SK-N-DZ (cell line): ENCODE measurements around the gene OAF.
"Not testable (repeated sequence)": the region's sequence is repeated elsewhere in the genome, so short reads cannot be mapped to it uniquely, and the experiment has no call there.

Source experiments
- DNase-seq: peaks from one replicate; pipeline ENCODE4 v3.0.0-alpha.2; 2015; ENCODE audit warnings: low spot score

OAF gene

DNA sequence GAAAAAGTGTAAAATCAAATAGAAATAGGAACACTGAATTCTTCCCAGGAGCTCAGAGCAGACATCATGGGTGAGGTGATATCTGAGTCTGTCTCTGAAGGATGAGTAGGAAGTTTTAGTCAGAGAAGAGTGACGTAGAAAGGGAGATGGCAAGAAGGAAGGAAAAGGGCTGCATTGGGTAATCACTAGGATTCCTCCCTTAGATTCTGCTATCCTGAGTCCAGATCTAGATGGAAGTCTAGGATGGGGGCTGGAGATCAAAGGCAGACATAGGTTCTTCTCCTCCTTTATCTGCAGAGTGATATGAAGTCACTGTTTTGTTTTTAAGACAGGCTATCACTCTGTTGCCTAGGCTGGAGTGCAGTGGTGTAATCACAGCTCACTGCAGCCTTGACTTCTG is 59.6 kb downstream of the OAF start:
- no peak for DNase-seq

DNA sequence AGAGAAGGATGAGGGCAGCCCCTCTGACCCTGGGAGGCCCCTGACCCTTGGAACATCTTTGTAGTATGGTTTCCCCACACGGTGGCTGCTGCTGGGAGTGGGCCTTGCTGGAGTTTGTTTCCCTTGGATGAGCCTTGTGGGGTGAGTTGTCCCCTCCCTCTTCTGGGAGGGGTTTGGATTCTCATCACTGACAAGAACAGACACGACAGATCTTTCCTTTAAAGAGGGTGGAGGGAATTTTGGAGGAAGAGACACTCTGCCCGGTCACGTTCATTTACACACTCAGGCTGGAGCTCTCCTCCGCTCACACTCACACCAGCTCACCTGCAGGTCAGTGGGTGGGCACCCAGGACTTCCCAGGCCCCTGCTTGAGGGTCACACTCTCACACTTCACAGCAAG is 60.8 kb downstream of the OAF start:
- DNase-seq: no peak

DNA sequence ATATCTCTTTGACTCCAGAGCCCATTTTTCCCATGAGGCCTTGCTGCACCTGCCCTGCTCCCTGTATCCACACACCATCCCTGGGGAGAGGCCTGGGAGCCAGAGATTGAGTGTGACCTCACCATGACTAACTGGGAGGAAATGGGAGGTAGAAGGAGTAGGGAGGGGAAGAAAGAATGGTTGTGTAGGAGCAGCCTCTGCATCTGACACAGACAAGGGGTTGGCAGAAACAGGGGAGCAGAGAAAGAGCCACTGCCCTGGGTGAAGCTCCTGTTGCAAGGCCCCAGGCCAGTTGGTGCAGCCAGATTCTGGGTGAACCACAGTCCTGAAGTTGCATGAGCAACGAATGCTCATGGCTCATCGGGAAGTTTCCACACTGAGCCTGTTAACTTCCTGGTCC is 61.5 kb downstream of the OAF start:
- no peak for DNase-seq

DNA sequence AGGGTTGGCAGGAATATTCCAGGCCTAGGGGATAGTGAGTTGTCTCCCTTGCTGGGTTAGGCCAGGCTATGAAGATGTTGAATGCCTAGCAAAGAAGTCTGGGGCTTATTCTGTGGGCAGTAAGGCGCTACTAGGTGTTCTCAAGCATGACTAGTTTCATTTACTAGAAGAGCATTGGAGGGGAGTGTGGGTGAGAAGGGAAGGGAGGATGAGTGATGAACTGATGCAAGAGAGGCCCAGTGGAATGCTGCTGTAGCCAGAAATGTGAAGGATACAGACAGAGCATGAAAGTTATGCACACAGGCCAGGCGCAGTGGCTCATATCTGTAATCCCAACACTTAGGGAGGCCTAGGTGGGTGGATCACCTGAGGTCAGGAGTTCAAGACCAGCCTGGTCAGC is 62.6 kb downstream of the OAF start:
- DNase-seq: no peak

DNA sequence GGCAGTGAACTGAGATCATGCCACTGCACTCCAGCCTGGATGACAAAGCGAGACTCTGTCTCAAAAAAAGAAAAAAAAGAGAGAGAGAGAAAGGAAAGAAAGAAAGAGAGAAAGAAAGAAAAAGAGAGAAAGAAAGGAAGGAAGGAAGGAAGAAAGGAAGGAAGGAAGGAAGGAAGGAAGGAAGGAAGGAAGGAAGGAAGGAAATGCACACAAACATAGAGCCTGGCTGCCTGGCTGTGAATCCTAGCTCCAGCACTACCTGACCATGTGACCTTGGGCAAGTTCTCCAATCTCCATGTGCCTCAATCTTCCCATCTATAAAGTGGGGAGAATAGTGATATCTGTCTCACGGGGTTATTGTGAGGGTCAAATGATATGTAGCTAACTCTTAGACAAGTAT is 63.1 kb downstream of the OAF start:
- DNase-seq: not testable (repeated sequence)

DNA sequence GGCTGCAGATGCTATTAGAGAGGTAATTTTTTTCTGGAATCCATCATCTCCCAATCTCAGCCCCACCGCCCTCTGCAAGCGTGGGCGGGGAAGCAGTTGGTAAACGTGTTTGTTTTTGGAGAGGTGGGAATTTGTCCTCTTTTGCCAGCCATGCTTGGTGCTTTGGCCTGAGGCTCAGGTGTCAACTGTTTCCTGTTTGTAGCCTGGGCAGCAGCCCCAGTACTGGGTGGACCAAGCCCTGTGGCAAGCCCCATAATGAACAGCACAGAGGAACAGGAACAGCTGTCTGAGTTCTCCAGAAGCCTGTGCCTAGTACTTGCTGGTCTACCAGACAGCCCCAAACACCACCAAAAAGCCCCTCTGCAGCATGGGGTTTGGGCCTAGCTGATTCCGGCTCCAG is 68.7 kb downstream of the OAF start:
- DNase-seq: no peak
